HEK293 (cell line): ENCODE measurements around the gene MPC1.

Experiments used
- AEBP2 ChIP-seq: fragments of 450-650 bp; formaldehyde crosslinking; IDR thresholded peaks from 2 replicates; pipeline ENCODE4 v1.5.1; 2016; ENCODE audit warnings: missing biosample characterization, missing genetic modification characterization, borderline replicate concordance
- GFI1B ChIP-seq: fragments of 450-650 bp; formaldehyde crosslinking; IDR thresholded peaks from 2 replicates; pipeline ENCODE4 v1.5.1; 2016; ENCODE audit warnings: missing biosample characterization, missing genetic modification characterization
- KLF8 ChIP-seq: fragments of 450-650 bp; formaldehyde crosslinking; IDR thresholded peaks from 2 replicates; pipeline ENCODE4 v1.5.1; 2016; ENCODE audit warnings: missing biosample characterization, missing genetic modification characterization
- PRDM4 ChIP-seq: fragments of 450-650 bp; formaldehyde crosslinking; IDR thresholded peaks from 2 replicates; pipeline ENCODE4 v1.5.1; 2017; ENCODE audit warnings: missing biosample characterization, missing genetic modification characterization
- RBAK ChIP-seq: fragments of 450-650 bp; formaldehyde crosslinking; IDR thresholded peaks from 2 replicates; pipeline ENCODE4 v1.5.1; 2016; ENCODE audit warnings: missing biosample characterization, missing genetic modification characterization
- ZBTB17 ChIP-seq: fragments of 450-650 bp; formaldehyde crosslinking; IDR thresholded peaks from 2 replicates; pipeline ENCODE4 v1.5.1; 2016; ENCODE audit warnings: missing biosample characterization, missing genetic modification characterization
- ZFP69B ChIP-seq: fragments of 450-650 bp; formaldehyde crosslinking; IDR thresholded peaks from 2 replicates; pipeline ENCODE4 v1.5.1; 2016; ENCODE audit warnings: missing biosample characterization, missing genetic modification characterization
- ZNF148 ChIP-seq: fragments of 450-650 bp; formaldehyde crosslinking; IDR thresholded peaks from 2 replicates; pipeline ENCODE4 v1.5.0; 2017; ENCODE audit warnings: missing biosample characterization, missing genetic modification characterization, borderline replicate concordance
- ZNF2 ChIP-seq: fragments of 450-650 bp; formaldehyde crosslinking; IDR thresholded peaks from 2 replicates; pipeline ENCODE4 v1.5.1; 2016; ENCODE audit warnings: missing biosample characterization, missing genetic modification characterization
- ZNF221 ChIP-seq: fragments of 450-650 bp; formaldehyde crosslinking; IDR thresholded peaks from 2 replicates; pipeline ENCODE4 v1.5.1; 2017; ENCODE audit warnings: missing biosample characterization, missing genetic modification characterization, borderline replicate concordance
- ZNF280C ChIP-seq: fragments of 450-650 bp; formaldehyde crosslinking; IDR thresholded peaks from 2 replicates; pipeline ENCODE4 v1.5.1; 2016; ENCODE audit warnings: missing biosample characterization, missing genetic modification characterization
- ZNF350 ChIP-seq: fragments of 450-650 bp; formaldehyde crosslinking; IDR thresholded peaks from 2 replicates; pipeline ENCODE4 v1.5.0; 2017; ENCODE audit warnings: missing biosample characterization, mild to moderate bottlenecking, missing genetic modification characterization
- ZNF416 ChIP-seq: fragments of 450-650 bp; formaldehyde crosslinking; IDR thresholded peaks from 2 replicates; pipeline ENCODE4 v1.5.1; 2016; ENCODE audit warnings: missing biosample characterization, missing genetic modification characterization
- ZNF433 ChIP-seq: fragments of 450-650 bp; formaldehyde crosslinking; IDR thresholded peaks from 2 replicates; pipeline ENCODE4 v1.5.1; 2016; ENCODE audit warnings: missing biosample characterization, missing genetic modification characterization, low read depth
- ZNF510 ChIP-seq: fragments of 450-650 bp; formaldehyde crosslinking; IDR thresholded peaks from 2 replicates; pipeline ENCODE4 v1.5.1; 2018; ENCODE audit warnings: mild to moderate bottlenecking, missing genetic modification characterization, missing biosample characterization; ENCODE audit not compliant: insufficient replicate concordance
- ZNF514 ChIP-seq: fragments of 450-650 bp; formaldehyde crosslinking; IDR thresholded peaks from 2 replicates; pipeline ENCODE4 v1.5.1; 2016; ENCODE audit warnings: missing biosample characterization, missing genetic modification characterization
- ZNF658 ChIP-seq: fragments of 450-650 bp; formaldehyde crosslinking; IDR thresholded peaks from 2 replicates; pipeline ENCODE4; 2016; ENCODE audit warnings: missing biosample characterization, missing genetic modification characterization
- ZNF660 ChIP-seq: fragments of 450-650 bp; IDR thresholded peaks from 2 replicates; pipeline ENCODE4 v1.5.1; 2018; ENCODE audit warnings: missing biosample characterization, mild to moderate bottlenecking, missing genetic modification characterization
- ZNF785 ChIP-seq: fragments of 450-650 bp; formaldehyde crosslinking; IDR thresholded peaks from 2 replicates; pipeline ENCODE4 v1.5.1; 2016; ENCODE audit warnings: missing biosample characterization, missing genetic modification characterization
- TF ChIP-seq, protein P1 (sequence below): fragments of 450-650 bp; formaldehyde crosslinking; IDR thresholded peaks from 2 replicates; pipeline ENCODE4 v1.5.1; 2016; ENCODE audit warnings: missing biosample characterization, missing genetic modification characterization
- TF ChIP-seq, protein P2 (sequence below): fragments of 450-650 bp; formaldehyde crosslinking; IDR thresholded peaks from 2 replicates; pipeline ENCODE4; 2016; ENCODE audit warnings: missing biosample characterization, missing genetic modification characterization
- TF ChIP-seq, protein P3 (sequence below): fragments of 450-650 bp; formaldehyde crosslinking; IDR thresholded peaks from 2 replicates; pipeline ENCODE4 v1.5.1; 2016; ENCODE audit warnings: missing biosample characterization, missing genetic modification characterization
- TF ChIP-seq, protein P4 (sequence below): fragments of 450-650 bp; formaldehyde crosslinking; IDR thresholded peaks from 2 replicates; pipeline ENCODE4 v1.5.1; 2016; ENCODE audit warnings: missing biosample characterization, missing genetic modification characterization

The MPC1 gene

GRCh38 chr6:166381733-166382499 lies 824 bp downstream of the MPC1 start (continued):
- TF ChIP-seq PRDM4 (tag by site-specific recombination) (no peak), ZNF785 (tag by site-specific recombination) (no peak; the same call in 1 of the 2 replicates), ZNF350 (tag by site-specific recombination) (no peak), ZNF280C (tag by site-specific recombination) (no peak), ZNF658 (tag by site-specific recombination) (no peak), ZNF433 (tag by site-specific recombination) (no peak), AEBP2 (tag by site-specific recombination) (no peak), ZNF510 (tag by site-specific recombination) (no peak), ZNF221 (tag by site-specific recombination) (no peak), ZBTB17 (tag by site-specific recombination) (peak; percentile 40; the same call in 1 of the 2 replicates), ZNF660 (tag by site-specific recombination) (no peak), GFI1B (no peak), ZNF148 (no peak), ZNF514 (tag by site-specific recombination) (no peak), ZFP69B (tag by site-specific recombination) (no peak), ZNF2 (peak; percentile 97), RBAK (tag by site-specific recombination) (no peak), KLF8 (peak; percentile 76; the same call in 1 of the 2 replicates), ZNF416 (tag by site-specific recombination) (no peak)
- TF ChIP-seq, protein P1, sequence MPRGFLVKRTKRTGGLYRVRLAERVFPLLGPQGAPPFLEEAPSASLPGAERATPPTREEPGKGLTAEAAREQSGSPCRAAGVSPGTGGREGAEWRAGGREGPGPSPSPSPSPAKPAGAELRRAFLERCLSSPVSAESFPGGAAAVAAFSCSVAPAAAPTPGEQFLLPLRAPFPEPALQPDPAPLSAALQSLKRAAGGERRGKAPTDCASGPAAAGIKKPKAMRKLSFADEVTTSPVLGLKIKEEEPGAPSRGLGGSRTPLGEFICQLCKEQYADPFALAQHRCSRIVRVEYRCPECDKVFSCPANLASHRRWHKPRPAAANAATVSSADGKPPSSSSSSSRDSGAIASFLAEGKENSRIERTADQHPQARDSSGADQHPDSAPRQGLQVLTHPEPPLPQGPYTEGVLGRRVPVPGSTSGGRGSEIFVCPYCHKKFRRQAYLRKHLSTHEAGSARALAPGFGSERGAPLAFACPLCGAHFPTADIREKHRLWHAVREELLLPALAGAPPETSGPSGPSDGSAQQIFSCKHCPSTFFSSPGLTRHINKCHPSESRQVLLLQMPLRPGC: no peak
- TF ChIP-seq, protein P2, sequence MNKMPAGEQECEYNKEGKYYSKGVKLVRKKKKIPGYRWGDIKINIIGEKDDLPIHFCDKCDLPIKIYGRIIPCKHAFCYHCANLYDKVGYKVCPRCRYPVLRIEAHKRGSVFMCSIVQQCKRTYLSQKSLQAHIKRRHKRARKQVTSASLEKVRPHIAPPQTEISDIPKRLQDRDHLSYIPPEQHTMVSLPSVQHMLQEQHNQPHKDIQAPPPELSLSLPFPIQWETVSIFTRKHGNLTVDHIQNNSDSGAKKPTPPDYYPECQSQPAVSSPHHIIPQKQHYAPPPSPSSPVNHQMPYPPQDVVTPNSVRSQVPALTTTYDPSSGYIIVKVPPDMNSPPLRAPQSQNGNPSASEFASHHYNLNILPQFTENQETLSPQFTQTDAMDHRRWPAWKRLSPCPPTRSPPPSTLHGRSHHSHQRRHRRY: no peak
- TF ChIP-seq, protein P3, sequence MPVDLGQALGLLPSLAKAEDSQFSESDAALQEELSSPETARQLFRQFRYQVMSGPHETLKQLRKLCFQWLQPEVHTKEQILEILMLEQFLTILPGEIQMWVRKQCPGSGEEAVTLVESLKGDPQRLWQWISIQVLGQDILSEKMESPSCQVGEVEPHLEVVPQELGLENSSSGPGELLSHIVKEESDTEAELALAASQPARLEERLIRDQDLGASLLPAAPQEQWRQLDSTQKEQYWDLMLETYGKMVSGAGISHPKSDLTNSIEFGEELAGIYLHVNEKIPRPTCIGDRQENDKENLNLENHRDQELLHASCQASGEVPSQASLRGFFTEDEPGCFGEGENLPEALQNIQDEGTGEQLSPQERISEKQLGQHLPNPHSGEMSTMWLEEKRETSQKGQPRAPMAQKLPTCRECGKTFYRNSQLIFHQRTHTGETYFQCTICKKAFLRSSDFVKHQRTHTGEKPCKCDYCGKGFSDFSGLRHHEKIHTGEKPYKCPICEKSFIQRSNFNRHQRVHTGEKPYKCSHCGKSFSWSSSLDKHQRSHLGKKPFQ (tag by site-specific recombination): no peak
- TF ChIP-seq, protein P4, sequence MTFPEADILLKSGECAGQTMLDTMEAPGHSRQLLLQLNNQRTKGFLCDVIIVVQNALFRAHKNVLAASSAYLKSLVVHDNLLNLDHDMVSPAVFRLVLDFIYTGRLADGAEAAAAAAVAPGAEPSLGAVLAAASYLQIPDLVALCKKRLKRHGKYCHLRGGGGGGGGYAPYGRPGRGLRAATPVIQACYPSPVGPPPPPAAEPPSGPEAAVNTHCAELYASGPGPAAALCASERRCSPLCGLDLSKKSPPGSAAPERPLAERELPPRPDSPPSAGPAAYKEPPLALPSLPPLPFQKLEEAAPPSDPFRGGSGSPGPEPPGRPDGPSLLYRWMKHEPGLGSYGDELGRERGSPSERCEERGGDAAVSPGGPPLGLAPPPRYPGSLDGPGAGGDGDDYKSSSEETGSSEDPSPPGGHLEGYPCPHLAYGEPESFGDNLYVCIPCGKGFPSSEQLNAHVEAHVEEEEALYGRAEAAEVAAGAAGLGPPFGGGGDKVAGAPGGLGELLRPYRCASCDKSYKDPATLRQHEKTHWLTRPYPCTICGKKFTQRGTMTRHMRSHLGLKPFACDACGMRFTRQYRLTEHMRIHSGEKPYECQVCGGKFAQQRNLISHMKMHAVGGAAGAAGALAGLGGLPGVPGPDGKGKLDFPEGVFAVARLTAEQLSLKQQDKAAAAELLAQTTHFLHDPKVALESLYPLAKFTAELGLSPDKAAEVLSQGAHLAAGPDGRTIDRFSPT (tag by site-specific recombination): peak; percentile 89
